ENCODE results near the gene OR4L1. TPM values are rescaled to one million over a fixed set of nuclear protein-coding genes. Genes with fewer than 3 reads are reported as not detected.

Gene OR4L1, protein sequence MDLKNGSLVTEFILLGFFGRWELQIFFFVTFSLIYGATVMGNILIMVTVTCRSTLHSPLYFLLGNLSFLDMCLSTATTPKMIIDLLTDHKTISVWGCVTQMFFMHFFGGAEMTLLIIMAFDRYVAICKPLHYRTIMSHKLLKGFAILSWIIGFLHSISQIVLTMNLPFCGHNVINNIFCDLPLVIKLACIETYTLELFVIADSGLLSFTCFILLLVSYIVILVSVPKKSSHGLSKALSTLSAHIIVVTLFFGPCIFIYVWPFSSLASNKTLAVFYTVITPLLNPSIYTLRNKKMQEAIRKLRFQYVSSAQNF
- not detected in 2 replicates for total RNA-seq

DNA sequence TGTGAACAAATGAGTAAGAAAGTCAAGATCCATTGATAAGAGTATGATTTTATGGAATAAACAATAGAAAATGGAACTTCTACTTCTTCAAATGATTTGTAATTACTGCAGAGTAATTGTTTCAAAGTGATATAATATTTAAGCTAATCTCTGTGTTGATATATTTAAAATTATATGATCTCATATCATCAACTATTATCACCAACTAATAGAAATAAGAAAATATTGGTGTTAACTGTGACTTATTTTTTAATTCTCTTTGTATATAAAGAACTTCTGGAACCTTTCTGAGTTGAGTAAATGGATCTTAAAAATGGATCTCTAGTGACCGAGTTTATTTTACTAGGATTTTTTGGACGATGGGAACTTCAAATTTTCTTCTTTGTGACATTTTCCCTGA, at the start of gene OR4L1:
OR4L1 (plus strand) TSS at position 301 of the 400 bp plus-strand sequence; CDS start at position 301, 0 bp downstream.

DNA sequence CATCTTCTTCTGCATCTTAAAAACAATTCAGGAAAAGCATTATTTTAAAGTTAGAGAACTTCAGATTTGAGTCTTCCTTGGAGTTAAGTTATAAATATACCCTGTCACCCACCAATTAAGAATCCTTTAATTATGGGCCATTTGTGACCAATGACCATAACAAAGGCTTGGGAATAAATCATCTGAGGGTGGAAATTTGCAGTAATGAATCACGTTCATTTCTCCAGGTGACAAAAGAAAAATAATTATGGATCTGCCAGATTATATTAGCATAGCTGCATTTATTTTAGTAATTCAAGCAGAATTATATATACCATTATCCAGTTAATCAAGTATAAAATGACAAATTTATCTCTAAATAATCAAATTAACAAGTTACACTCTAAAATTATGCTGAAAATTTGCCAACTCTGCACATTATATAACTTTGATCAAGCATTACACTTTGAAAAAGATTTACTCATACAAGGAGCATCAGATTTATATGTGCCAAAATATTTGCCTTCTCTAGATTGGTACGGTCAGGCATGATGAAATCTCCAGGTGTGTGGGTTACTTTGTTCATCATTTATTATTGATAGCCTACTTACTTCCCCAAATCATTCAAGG, 40.5 kb upstream of the OR4L1 start, which contains the start of gene OR4K14:
OR4K14 (minus strand) TSS at position 51 of the 609 bp plus-strand sequence. CDS start 4,114 bp downstream, outside the sequence.

DNA sequence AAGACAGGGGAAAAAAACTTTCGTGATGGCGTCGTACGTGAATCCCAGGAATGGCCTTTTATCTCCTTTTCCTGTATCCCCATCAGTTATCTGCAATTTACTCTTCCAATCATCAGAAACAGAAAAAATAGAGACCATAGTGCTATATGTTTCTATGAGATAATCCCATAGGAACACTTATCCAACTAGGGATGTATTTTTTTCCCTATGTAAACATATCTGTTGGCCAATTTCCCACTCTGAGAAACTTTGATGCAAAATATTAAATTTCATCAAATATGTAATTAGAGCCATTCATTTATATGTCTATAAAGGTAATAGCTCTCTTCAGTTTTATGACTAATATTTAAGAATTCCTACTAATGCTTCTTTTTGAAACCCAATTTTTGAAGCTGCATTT, 23.9 kb upstream of the OR4L1 start, which contains the start of gene OR4K13:
OR4K13 (minus strand) TSS at position 101 of the 400 bp plus-strand sequence. CDS start 1,280 bp downstream, outside the sequence.

DNA sequence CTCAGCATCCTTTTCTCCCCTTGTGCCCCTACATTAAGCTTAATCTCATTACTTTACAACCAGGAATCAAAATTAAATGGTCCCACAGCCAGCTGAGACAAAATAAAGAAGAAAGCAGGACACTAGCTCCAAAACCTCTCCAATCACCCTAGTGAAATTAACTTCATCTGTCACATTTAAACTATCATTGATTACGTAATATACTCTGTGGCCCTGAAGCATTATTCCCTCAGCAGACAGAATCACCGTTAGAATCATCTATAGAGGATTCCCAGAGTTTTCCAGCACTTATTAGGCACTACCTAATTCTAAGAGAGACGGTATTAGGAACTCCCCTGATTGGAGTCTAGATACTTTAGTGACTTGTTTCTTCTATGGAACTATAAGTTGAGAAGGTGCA, 50.6 kb downstream of the OR4L1 start, which contains the start of gene OR4K17:
OR4K17 (plus strand) TSS at position 302 of the 400 bp plus-strand sequence. CDS start 6,761 bp downstream, outside the sequence.

Small RNAs within 50 kb of the gene (small RNA-seq; reads per million reads assigned to genes)
- not detected for gene RNA5SP380

Other genes starting within 250 kb of the OR4L1 start
- not detected in 2 replicates for gene OR4K2, start 184.9 kb upstream of the OR4L1 start, total RNA-seq
- not detected in 2 replicates for gene OR4K5, start 139.4 kb upstream of the OR4L1 start, total RNA-seq
- not detected in 2 replicates for gene OR4K1, start 129.1 kb upstream of the OR4L1 start, total RNA-seq
- gene OR4K15, start 84.5 kb upstream of the OR4L1 start, total RNA-seq: not detected in 2 replicates
- not detected in 2 replicates for gene OR4Q2, start 57.9 kb upstream of the OR4L1 start, total RNA-seq
- not detected in 2 replicates for gene OR4K14, start 40.7 kb upstream of the OR4L1 start, total RNA-seq
- gene OR4K13, start 24.0 kb upstream of the OR4L1 start, total RNA-seq: not detected in 2 replicates
- gene OR4K17, start 50.7 kb downstream of the OR4L1 start, total RNA-seq: not detected in 2 replicates
- gene OR4N5, start 78.8 kb downstream of the OR4L1 start, total RNA-seq: not detected in 2 replicates
- gene OR11G2, start 130.9 kb downstream of the OR4L1 start, total RNA-seq: not detected in 2 replicates
- gene OR11H6, start 163.7 kb downstream of the OR4L1 start, total RNA-seq: not detected in 2 replicates
- gene OR11H7, start 168.9 kb downstream of the OR4L1 start, total RNA-seq: not detected in 2 replicates
- gene OR11H4, start 179.2 kb downstream of the OR4L1 start, total RNA-seq: not detected in 2 replicates
- gene TTC5, start 245.9 kb downstream of the OR4L1 start, total RNA-seq: 19.3 TPM in 2 replicates